Subcutaneous adipose tissue (tissue), 4 donors: ENCODE data around the gene TMEM271. TPM values are rescaled to one million over a fixed set of nuclear protein-coding genes. Genes with fewer than 3 reads are reported as not detected.

Source experiments
- CTCF ChIP-seq: fragments of 450-650 bp; IDR thresholded peaks from one replicate; pipeline ENCODE4 v1.5.1; 2016; ENCODE audit warnings: low read depth, mild to moderate bottlenecking, control low read depth, antibody characterized with exemption, moderate library complexity
- total RNA-seq, 4 donors: library from RNA; depleted of rRNA; stranded (reverse); fragments of >200 nt; gene quantifications; one replicate each; pipeline ENCODE4 v1.1.0, GENCODE V29; 2016

Gene TMEM271
- total RNA-seq, 4 donors from 2014 or later, result not detected

DNA sequence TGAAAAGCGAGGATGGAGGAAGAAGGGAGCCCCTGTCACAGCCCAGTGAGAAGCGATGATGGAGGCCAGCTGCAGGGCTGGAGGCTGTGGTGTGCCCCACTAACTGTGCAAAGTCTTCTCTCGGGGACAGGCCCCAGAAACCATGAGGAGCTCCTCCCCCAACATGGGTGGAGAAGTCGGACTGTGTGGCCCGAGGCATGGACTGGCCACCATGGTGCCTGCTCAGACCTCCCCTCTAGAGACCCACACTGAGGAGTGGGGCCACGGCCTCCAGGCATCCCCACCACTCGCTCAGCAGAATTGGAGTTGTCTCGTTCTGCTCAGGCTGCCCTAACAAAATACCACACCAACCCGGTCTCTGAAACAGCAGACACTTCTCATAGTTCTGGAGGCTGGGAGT lies 37.0 kb upstream of the TMEM271 start:
- no peak for TF ChIP-seq CTCF

- no peak for TF ChIP-seq CTCF
These were observed 36.6 kb upstream of the TMEM271 start for GRCh38 chr4:612749-613125.

DNA sequence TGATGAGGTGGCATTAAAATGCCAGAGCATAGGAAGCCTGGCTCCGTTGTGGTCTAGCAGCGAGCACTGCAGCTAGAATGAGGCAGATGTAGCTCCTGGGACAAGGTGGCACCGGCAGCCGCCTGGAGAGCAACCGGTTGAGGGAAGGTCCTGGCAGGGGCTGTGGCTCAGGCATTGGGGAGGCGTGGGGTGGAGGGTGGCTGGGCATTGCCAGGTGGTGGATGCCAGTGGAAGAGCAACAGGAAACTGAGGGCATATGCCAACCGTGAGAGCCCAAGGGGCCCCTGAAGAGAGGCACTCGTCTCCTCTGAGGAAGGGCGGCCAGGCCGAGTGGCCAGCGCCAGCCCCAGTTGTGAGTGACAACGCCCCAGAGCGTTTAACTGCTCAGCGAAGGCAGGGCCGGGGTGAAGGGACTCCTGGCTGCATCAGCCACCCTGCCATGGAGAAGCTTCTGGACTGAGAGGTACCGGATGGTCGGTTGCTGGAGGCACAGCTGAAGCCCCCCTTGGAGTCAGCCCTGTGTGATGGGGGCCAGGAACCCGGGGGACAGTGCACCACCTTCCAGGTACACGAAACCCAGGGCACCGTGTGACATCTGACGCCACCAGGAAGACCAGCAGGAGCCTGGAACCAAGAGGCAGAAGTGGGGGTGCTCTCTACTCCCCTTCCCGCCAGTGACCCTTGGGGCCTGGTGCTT lies 36.1 kb upstream of the TMEM271 start:
- TF ChIP-seq CTCF, result no peak

DNA sequence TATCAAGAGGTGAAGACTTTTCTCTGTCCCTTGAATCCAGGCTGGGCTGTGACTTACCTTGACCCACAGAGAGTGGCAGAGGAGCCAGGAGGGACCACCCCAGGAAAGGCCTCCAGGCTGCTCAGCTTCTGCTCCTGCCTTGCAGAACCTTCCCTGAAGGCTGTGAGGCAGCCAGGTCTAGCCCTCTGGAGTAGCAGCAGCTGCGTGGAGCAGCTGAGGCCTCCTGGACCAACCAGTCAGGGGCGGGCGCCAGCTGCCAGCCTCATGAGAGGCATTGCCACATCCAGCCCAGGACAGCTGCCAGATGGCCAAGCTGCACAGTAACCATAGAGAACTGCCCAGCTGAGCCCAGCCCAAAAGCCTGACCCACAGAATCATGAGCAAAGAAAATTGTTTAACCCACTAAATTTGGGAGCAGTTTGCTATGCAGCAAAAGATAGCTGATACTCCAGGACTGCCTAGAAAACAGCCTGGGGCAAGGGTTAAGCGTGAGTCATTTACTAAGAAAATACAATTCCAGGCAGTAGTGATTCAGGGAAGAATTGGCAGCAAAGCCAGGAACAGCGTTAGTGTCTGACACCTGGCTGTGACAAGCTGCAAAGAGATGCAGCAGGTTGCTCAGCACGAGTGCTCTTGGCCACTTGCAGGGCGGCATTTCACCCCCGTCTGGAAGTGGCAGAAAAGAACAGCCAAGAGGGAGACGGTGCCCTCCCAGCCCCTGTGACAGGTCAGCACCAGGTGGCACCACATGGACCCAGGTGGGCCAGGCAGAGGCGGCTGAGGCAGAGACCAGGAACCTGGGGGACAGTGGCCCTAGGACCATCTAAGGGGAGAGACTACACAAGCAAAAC lies 34.5 kb upstream of the TMEM271 start:
- TF ChIP-seq CTCF, result no peak

DNA sequence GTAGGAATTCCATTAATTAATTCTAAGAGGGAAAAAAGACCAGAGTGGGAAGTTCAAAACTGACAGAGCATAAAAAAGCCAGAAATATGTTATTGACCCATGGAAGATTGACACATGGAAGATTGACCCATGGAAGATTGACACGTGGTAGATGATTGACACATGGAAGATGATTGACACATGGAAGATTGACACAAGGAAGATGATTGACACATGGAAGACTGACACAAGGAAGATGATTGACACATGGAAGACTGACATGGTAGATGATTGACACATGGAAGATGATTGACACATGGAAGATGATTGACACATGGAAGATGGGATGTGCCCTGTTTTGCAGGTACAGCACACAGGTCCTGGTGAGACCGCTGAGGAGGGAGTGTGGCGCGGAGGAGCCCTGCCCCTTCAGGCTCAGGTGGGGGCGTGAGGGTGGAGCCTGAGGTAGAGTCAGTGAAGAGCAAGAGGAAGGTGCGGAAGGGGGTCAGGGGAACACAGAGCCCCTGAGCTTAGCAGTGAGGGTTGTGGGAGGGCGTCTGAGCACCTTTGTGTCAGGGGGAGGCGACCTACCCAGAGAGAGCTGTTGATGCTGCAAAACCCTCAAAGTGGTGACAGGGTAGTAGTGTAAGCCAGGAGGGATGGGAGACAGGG lies 33.4 kb upstream of the TMEM271 start:
- no peak for TF ChIP-seq CTCF

- no peak for TF ChIP-seq CTCF
These were observed 32.1 kb upstream of the TMEM271 start for GRCh38 chr4:608236-608635.
